ENCODE measurements around the gene WAPL. TPM values are rescaled to one million over a fixed set of nuclear protein-coding genes. Genes with fewer than 3 reads are reported as not detected.
"Not testable (repeated sequence)": the region's sequence is repeated elsewhere in the genome, so short reads cannot be mapped to it uniquely, and the experiment has no call there.

WAPL gene
- total RNA-seq, 2 experiments from 2014 or later = 51.1 to 75.7 TPM

DNA sequence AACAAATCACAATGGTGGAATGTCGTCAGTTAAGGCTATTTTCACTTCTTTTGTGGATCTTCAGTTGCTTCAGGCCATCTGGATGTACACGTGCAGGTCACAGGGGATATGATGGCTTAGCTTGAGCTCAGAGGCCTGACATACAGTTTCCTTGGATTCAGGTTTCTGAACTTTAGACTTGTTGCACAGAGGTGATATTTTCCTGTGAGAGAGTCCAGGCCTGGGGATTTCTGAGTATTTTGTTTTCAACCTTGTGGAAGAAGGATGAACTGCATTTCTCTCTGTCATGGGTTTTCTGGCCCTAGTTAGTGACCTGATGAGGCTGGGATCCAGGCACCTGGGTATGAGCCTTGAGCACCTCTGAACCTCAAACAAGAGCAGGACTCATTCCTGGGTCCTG is 44.9 kb upstream of the WAPL start:
- H3K4me2 ChIP-seq (ENCODE audit: low read length); CTCF ChIA-PET (ENCODE audit: unreplicated experiment); intact Hi-C loops (cut with micrococcal nuclease; ENCODE audit: unreplicated experiment); H3K4me3 ChIP-seq (ENCODE audit: low read depth, low read length, poor library complexity, severe bottlenecking); H3K27ac ChIP-seq (ENCODE audit: low read depth, low read length, poor library complexity, severe bottlenecking); BruUV-seq (replicated peaks); H3K4me1 ChIP-seq (ENCODE audit: insufficient read depth, low read length, poor library complexity, severe bottlenecking); H3K79me2 ChIP-seq (ENCODE audit: insufficient read depth, low read depth, low read length); H2AFZ ChIP-seq (ENCODE audit: low read length); H3K9me2 ChIP-seq (ENCODE audit: insufficient read depth, low read length); DNase-seq (ENCODE audit: low spot score); H3K36me3 ChIP-seq (ENCODE audit: insufficient read depth, low read length); H4K20me1 ChIP-seq (ENCODE audit: insufficient read depth, low read length); H3K9me3 ChIP-seq (ENCODE audit: low read length): not testable (repeated sequence)
- POLR2A ChIA-PET = interaction anchor here (1.1 kb wide), 1 partner anchor 36 kb away, joined by 4 read pairs; no protein-coding TSS in a partner anchor
- TF ChIP-seq, protein P1, sequence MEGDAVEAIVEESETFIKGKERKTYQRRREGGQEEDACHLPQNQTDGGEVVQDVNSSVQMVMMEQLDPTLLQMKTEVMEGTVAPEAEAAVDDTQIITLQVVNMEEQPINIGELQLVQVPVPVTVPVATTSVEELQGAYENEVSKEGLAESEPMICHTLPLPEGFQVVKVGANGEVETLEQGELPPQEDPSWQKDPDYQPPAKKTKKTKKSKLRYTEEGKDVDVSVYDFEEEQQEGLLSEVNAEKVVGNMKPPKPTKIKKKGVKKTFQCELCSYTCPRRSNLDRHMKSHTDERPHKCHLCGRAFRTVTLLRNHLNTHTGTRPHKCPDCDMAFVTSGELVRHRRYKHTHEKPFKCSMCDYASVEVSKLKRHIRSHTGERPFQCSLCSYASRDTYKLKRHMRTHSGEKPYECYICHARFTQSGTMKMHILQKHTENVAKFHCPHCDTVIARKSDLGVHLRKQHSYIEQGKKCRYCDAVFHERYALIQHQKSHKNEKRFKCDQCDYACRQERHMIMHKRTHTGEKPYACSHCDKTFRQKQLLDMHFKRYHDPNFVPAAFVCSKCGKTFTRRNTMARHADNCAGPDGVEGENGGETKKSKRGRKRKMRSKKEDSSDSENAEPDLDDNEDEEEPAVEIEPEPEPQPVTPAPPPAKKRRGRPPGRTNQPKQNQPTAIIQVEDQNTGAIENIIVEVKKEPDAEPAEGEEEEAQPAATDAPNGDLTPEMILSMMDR (conservative IDR thresholded peaks at IDR 0.05; ENCODE audit: low read length) = 0 out of 2 replicates have a peak, but pooled peaks have one; percentile 17

DNA sequence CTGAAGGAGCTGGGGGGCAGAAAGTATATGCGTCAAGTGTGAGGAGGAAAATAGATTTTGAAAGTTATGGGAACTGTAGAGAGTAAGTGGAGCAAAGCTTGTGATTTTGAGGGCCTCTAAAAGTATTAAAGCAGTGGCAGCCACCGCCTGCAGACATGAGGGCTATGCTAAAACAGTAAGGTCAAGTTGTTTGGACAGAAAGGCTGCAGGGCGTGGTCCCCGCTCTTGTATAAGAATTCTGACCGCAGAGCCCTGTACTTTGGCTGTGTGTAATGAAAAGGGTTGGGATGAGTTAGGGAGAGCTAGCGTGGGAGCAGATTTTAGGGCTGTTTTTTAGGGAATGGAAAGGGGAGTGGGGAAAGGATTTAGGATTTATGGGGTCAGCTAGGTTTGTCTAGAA is 41.7 kb upstream of the WAPL start:
- H3K9me2 ChIP-seq (ENCODE audit: insufficient read depth, low read length); DNase-seq (ENCODE audit: low spot score); H3K36me3 ChIP-seq (ENCODE audit: insufficient read depth, low read length); H3K79me2 ChIP-seq (ENCODE audit: insufficient read depth, low read depth, low read length); H3K9me3 ChIP-seq (ENCODE audit: low read length); H3K27ac ChIP-seq (ENCODE audit: low read depth, low read length, poor library complexity, severe bottlenecking); intact Hi-C loops (cut with micrococcal nuclease; ENCODE audit: unreplicated experiment); H3K4me2 ChIP-seq (ENCODE audit: low read length); H3K4me3 ChIP-seq (ENCODE audit: low read depth, low read length, poor library complexity, severe bottlenecking); CTCF ChIA-PET (ENCODE audit: unreplicated experiment); BruUV-seq (replicated peaks); H3K4me1 ChIP-seq (ENCODE audit: insufficient read depth, low read length, poor library complexity, severe bottlenecking); H2AFZ ChIP-seq (ENCODE audit: low read length); H4K20me1 ChIP-seq (ENCODE audit: insufficient read depth, low read length); POLR2A ChIA-PET: not testable (repeated sequence)

DNA sequence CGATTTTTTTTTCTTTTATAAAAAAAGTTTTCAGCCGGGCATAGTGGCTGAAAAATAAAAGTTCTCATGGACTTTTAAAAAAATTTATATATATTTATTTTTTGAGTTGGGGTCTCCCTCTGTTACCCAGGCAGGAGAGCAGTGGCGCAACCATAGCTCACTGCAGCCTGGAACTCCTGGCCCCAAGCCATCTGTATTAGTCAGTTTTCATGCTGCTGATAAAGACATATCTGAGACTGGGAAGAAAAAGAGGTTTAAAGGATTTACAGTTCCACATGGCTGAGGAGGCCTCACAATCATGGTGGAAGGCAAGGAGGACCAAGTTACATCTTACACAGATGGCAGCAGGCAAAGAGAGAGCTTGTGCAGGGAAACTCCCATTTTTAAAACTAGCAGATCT is 37.1 kb upstream of the WAPL start:
- POLR2A ChIA-PET = interaction anchor here (0.6 kb wide), 1 partner anchor 205 kb away, joined by 7 read pairs; no protein-coding TSS in a partner anchor
- H3K79me2 ChIP-seq (ENCODE audit: insufficient read depth, low read depth, low read length); H3K9me2 ChIP-seq (ENCODE audit: insufficient read depth, low read length); DNase-seq (ENCODE audit: low spot score); CTCF ChIA-PET (ENCODE audit: unreplicated experiment); H3K4me2 ChIP-seq (ENCODE audit: low read length); H4K20me1 ChIP-seq (ENCODE audit: insufficient read depth, low read length); H3K9me3 ChIP-seq (ENCODE audit: low read length); H2AFZ ChIP-seq (ENCODE audit: low read length); H3K4me3 ChIP-seq (ENCODE audit: low read depth, low read length, poor library complexity, severe bottlenecking); H3K27ac ChIP-seq (ENCODE audit: low read depth, low read length, poor library complexity, severe bottlenecking); BruUV-seq (replicated peaks); H3K4me1 ChIP-seq (ENCODE audit: insufficient read depth, low read length, poor library complexity, severe bottlenecking); H3K36me3 ChIP-seq (ENCODE audit: insufficient read depth, low read length); intact Hi-C loops (cut with micrococcal nuclease; ENCODE audit: unreplicated experiment): not testable (repeated sequence)

DNA sequence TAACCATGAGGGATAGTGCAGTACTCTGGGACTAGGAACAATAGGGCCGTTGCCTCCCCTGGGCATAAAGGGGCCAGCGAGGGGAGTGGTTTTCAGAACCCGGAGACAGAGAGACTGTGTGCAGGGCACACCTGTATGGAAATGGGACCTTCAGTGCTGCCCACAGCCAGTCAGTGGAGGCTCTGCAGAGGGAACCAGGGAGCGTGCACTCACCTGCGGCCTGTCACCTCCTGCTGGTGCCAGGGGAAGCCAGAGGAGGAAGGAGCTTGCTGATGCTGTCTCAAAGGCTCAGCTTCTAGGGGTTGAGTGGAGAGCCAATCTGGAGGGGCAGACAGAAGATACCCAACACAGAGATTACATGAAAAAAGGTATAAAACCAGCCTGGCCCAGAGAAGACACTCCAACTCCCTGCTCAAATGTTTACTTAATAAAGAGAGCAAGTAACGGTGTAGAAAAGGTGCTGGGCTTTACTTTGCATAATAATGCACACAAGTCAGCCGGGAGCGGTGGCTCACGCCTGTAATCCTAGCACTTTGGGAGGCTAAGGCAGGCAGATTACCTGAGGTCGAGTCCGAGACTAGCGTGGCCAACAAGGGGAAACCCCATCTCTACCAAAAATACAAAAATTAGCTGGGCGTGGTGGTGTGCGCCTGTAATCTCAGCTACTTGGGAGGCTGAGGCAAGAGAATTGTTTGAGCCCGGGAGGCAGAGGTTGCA is 35.5 kb upstream of the WAPL start:
- Histone ChIP-seq H4K20me1 (ENCODE audit: insufficient read depth, low read length) (no peaks in the 10 kb centered on the region), H3K9me2 (ENCODE audit: insufficient read depth, low read length) (no peaks in the 10 kb centered on the region), H3K9me3 (ENCODE audit: low read length) (no peaks in the 10 kb centered on the region), H3K4me1 (ENCODE audit: insufficient read depth, low read length, poor library complexity, severe bottlenecking) (no peaks in the 10 kb centered on the region), H3K36me3 (ENCODE audit: insufficient read depth, low read length) (no peaks in the 10 kb centered on the region), H2AFZ (ENCODE audit: low read length) (no peak overlapping the region), H3K27ac (ENCODE audit: low read depth, low read length, poor library complexity, severe bottlenecking) (no peak overlapping the region), H3K79me2 (ENCODE audit: insufficient read depth, low read depth, low read length) (no peaks in the 10 kb centered on the region), H3K4me2 (ENCODE audit: low read length) (no peak overlapping the region), H3K4me3 (ENCODE audit: low read depth, low read length, poor library complexity, severe bottlenecking) (no peak overlapping the region)
- CTCF ChIA-PET (ENCODE audit: unreplicated experiment) = no interaction called here
- TF ChIP-seq, protein P1 (conservative IDR thresholded peaks at IDR 0.05; ENCODE audit: low read length) = no peak
- TF ChIP-seq EZH2phosphoT487 (IDR thresholded peaks at IDR 0.05; ENCODE audit: borderline replicate concordance, low read depth, low read length) = no peak
- DNase-seq (ENCODE audit: low spot score) = no peak
- intact Hi-C loops (cut with micrococcal nuclease; ENCODE audit: unreplicated experiment) = no loop called here
- no TSS peak for BruUV-seq (replicated peaks)
- POLR2A ChIA-PET = no interaction called here
